ENCODE measurements around the gene ACRBP.

ACRBP gene

GRCh38 chr12:6644257-6644596 is 3.0 kb downstream of the ACRBP start:
- no peak for TF ChIP-seq FOXP2 (optimal IDR thresholded peaks at IDR 0.05; ENCODE audit: borderline replicate concordance, extremely low read depth, extremely low read length, insufficient read depth)
- peak; percentile 84 for TF ChIP-seq POLR2AphosphoS5 (IDR thresholded peaks at IDR 0.05; ENCODE audit: low read depth, low read length)

DNA sequence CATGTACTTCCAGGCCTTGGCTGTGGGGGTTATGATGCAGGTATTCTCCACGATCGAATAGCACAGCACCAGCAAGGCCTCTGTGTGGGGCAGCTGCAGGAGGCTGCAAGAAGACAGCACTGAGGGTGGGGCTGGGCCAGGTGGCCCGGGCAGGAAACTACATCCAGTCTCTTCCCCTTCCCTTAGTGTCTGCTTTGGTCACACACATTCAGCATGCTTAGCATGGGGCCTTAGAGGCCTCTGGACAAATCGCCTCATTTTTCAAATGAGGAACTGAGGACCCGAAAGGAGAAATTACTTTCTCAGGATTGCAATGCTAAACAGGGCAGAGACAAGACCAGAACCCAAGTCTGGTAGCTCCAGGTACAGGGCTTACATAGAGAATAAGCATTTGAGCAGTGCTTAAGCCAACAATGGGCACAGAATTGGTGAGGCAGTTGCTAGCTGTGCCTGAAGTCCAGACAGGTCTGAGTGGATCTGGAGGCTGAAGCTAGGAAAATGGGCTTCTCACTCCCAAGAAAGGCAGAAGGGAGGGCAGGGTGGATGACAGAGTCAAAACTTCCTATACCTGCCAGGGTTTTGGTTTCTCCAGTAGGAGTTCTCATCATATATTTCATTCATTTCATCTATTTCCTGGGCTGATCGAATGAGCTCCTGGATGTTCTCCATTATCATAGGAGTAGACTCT is 3.5 kb downstream of the ACRBP start:
- TF ChIP-seq POLR2AphosphoS5 (IDR thresholded peaks at IDR 0.05; ENCODE audit: low read depth, low read length) (no peak), FOXP2 (optimal IDR thresholded peaks at IDR 0.05; ENCODE audit: borderline replicate concordance, extremely low read depth, extremely low read length, insufficient read depth) (no peak), TAF1 (IDR thresholded peaks at IDR 0.05; ENCODE audit: borderline replicate concordance, insufficient read depth, low read length) (no peak), SIN3A (IDR thresholded peaks at IDR 0.05; ENCODE audit: borderline replicate concordance, insufficient read depth, low read length) (no peak)
- TF ChIP-seq, protein P1, sequence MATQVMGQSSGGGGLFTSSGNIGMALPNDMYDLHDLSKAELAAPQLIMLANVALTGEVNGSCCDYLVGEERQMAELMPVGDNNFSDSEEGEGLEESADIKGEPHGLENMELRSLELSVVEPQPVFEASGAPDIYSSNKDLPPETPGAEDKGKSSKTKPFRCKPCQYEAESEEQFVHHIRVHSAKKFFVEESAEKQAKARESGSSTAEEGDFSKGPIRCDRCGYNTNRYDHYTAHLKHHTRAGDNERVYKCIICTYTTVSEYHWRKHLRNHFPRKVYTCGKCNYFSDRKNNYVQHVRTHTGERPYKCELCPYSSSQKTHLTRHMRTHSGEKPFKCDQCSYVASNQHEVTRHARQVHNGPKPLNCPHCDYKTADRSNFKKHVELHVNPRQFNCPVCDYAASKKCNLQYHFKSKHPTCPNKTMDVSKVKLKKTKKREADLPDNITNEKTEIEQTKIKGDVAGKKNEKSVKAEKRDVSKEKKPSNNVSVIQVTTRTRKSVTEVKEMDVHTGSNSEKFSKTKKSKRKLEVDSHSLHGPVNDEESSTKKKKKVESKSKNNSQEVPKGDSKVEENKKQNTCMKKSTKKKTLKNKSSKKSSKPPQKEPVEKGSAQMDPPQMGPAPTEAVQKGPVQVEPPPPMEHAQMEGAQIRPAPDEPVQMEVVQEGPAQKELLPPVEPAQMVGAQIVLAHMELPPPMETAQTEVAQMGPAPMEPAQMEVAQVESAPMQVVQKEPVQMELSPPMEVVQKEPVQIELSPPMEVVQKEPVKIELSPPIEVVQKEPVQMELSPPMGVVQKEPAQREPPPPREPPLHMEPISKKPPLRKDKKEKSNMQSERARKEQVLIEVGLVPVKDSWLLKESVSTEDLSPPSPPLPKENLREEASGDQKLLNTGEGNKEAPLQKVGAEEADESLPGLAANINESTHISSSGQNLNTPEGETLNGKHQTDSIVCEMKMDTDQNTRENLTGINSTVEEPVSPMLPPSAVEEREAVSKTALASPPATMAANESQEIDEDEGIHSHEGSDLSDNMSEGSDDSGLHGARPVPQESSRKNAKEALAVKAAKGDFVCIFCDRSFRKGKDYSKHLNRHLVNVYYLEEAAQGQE (IDR thresholded peaks at IDR 0.05; ENCODE audit: insufficient read depth in 1 of 2, low read depth in 2 of 2, low read length in 2 of 2), result no peak

GRCh38 chr12:6641131-6641530 is 6.1 kb downstream of the ACRBP start:
- TF ChIP-seq TAF1 (IDR thresholded peaks at IDR 0.05; ENCODE audit: borderline replicate concordance, insufficient read depth, low read length) (no peak), FOXP2 (optimal IDR thresholded peaks at IDR 0.05; ENCODE audit: borderline replicate concordance, extremely low read depth, extremely low read length, insufficient read depth) (no peak), SIN3A (IDR thresholded peaks at IDR 0.05; ENCODE audit: borderline replicate concordance, insufficient read depth, low read length) (no peak), POLR2AphosphoS5 (IDR thresholded peaks at IDR 0.05; ENCODE audit: low read depth, low read length) (no peak)
- TF ChIP-seq, protein P1 (IDR thresholded peaks at IDR 0.05; ENCODE audit: insufficient read depth in 1 of 2, low read depth in 2 of 2, low read length in 2 of 2), result no peak

- TF ChIP-seq, protein P1 (IDR thresholded peaks at IDR 0.05; ENCODE audit: insufficient read depth in 1 of 2, low read depth in 2 of 2, low read length in 2 of 2), result no peak
- TF ChIP-seq TAF1 (IDR thresholded peaks at IDR 0.05; ENCODE audit: borderline replicate concordance, insufficient read depth, low read length) (no peak), POLR2AphosphoS5 (IDR thresholded peaks at IDR 0.05; ENCODE audit: low read depth, low read length) (no peak), FOXP2 (optimal IDR thresholded peaks at IDR 0.05; ENCODE audit: borderline replicate concordance, extremely low read depth, extremely low read length, insufficient read depth) (no peak), SIN3A (IDR thresholded peaks at IDR 0.05; ENCODE audit: borderline replicate concordance, insufficient read depth, low read length) (no peak)
Measured at GRCh38 chr12:6640497-6640896, 6.7 kb downstream of the ACRBP start.

GRCh38 chr12:6639151-6639801 is 8.0 kb downstream of the ACRBP start:
- TF ChIP-seq, protein P1 (IDR thresholded peaks at IDR 0.05; ENCODE audit: insufficient read depth in 1 of 2, low read depth in 2 of 2, low read length in 2 of 2), result no peak
- TF ChIP-seq FOXP2 (optimal IDR thresholded peaks at IDR 0.05; ENCODE audit: borderline replicate concordance, extremely low read depth, extremely low read length, insufficient read depth) (no peak), TAF1 (IDR thresholded peaks at IDR 0.05; ENCODE audit: borderline replicate concordance, insufficient read depth, low read length) (no peak), POLR2AphosphoS5 (IDR thresholded peaks at IDR 0.05; ENCODE audit: low read depth, low read length) (no peak)

Measured in PFSK-1 (cell line).